Measurements from ENCODE around the gene NMT1. TPM values are rescaled to one million over a fixed set of nuclear protein-coding genes. Genes with fewer than 3 reads are reported as not detected.

The NMT1 gene
- total and polyA plus RNA-seq, 2 of the 13 experiments (the other 11 are each of a cell fraction or from before 2014, with no cell fraction given): 75.7 to 142 TPM

DNA sequence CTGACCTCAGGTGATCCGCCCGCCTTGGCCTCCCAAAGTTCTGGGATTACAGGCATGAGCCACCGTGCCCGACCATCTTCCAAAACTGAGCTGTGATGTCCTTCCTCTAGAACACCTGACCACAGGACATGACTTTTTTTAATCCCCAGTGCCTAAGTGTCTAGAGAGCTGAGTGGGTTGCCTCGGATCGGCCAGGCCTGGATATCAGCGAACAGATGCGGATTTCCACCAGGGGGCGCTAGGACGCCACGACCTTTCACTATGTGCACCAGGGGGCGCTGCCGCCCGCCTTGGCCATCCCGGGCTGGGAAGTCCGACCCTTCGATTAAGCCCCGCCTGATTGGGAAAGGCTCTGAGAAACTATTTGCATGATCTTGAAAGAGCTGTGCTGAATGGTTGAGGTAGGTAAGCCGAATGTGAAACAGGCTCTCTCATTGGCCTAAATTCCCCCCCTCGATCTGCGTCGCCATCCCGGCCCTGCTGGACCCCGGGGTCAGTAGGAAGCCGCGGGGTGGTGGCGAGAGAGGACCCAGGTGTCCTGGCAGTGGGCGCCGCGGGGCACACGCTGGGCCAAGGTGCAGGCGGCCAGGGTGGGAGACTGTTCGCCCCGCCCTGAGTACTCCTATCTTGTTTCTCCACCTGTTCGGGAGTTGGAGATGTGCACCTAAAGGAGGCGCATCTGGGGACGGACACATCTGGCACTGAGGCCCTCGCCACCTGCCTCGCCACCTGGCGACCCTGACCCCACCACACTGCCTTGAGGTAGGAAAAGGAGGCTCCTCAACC, 74.3 kb downstream of the NMT1 start, which contains the start of gene ACBD4 (continued):
- no peak for TF ChIP-seq ZBTB1 (CRISPR knock-in tag; IDR thresholded peaks at IDR 0.05; ENCODE audit: borderline replicate concordance)
- TF ChIP-seq CCDC6 (CRISPR knock-in tag; IDR thresholded peaks at IDR 0.05): peak; percentile 44; the same call in 1 of the 2 replicates
- TF ChIP-seq ZNF281 (CRISPR knock-in tag; IDR thresholded peaks at IDR 0.05; ENCODE audit: borderline replicate concordance): no peak
- TF ChIP-seq DNMT1 (CRISPR knock-in tag; IDR thresholded peaks at IDR 0.05): peak; percentile 51; the same call in 1 of the 2 replicates
- peak; percentile 97 for TF ChIP-seq ZNF605 (CRISPR knock-in tag; IDR thresholded peaks at IDR 0.05)
- TF ChIP-seq TFDP1 (CRISPR knock-in tag; IDR thresholded peaks at IDR 0.05; ENCODE audit: borderline replicate concordance): peak; percentile 83; the same call in 1 of the 2 replicates
- peak; percentile 93 for TF ChIP-seq KDM5B (CRISPR knock-in tag; IDR thresholded peaks at IDR 0.05; ENCODE audit: borderline replicate concordance)
- TF ChIP-seq ZBTB42 (CRISPR knock-in tag; IDR thresholded peaks at IDR 0.05): peak; percentile 93
- TF ChIP-seq ZNF607 (CRISPR knock-in tag; IDR thresholded peaks at IDR 0.05; ENCODE audit: borderline replicate concordance): peak; percentile 85
- TF ChIP-seq, protein P1, sequence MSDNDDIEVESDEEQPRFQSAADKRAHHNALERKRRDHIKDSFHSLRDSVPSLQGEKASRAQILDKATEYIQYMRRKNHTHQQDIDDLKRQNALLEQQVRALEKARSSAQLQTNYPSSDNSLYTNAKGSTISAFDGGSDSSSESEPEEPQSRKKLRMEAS (IDR thresholded peaks at IDR 0.05): peak; percentile 83
- TF ChIP-seq YEATS2 (CRISPR knock-in tag; IDR thresholded peaks at IDR 0.05; ENCODE audit: borderline replicate concordance): peak; percentile 62; the same call in 1 of the 2 replicates
- TF ChIP-seq CENPT (CRISPR knock-in tag; IDR thresholded peaks at IDR 0.05; ENCODE audit: low read depth): peak; percentile 74; the same call in 1 of the 2 replicates
- TF ChIP-seq PAWR (CRISPR knock-in tag; IDR thresholded peaks at IDR 0.05; ENCODE audit: borderline replicate concordance): peak; percentile 60; the same call in 1 of the 2 replicates
- no peak for TF ChIP-seq HNF4G (IDR thresholded peaks at IDR 0.05; ENCODE audit: borderline replicate concordance, low read depth, low read length)
- TF ChIP-seq HNF4G (CRISPR knock-in tag; IDR thresholded peaks at IDR 0.05; ENCODE audit: borderline replicate concordance, low read depth): peak; percentile 66; the same call in 1 of the 2 replicates
- peak; percentile 79; the same call in 1 of the 2 replicates for TF ChIP-seq NKX3-1 (CRISPR knock-in tag; IDR thresholded peaks at IDR 0.05)
- no peak for TF ChIP-seq JDP2 (CRISPR knock-in tag; IDR thresholded peaks at IDR 0.05; ENCODE audit: borderline replicate concordance)
- no peak for TF ChIP-seq ZUFSP (CRISPR knock-in tag; IDR thresholded peaks at IDR 0.05; ENCODE audit: borderline replicate concordance)
- no peak; the same call in 1 of the 2 replicates for TF ChIP-seq ZBTB43 (CRISPR knock-in tag; conservative IDR thresholded peaks at IDR 0.05)
- peak; percentile 89 for TF ChIP-seq TEAD3 (CRISPR knock-in tag; optimal IDR thresholded peaks at IDR 0.05; ENCODE audit: borderline replicate concordance)
- peak; percentile 84 for TF ChIP-seq ZNF138 (CRISPR knock-in tag; IDR thresholded peaks at IDR 0.05; ENCODE audit: low read depth)
- no peak for TF ChIP-seq MAFK (conservative IDR thresholded peaks at IDR 0.05 in 1 of 2, IDR thresholded peaks at IDR 0.05 in 1 of 2; ENCODE audit: low read length in 2 of 2)

Data from HepG2 (cell line).